Measurements from ENCODE around the gene DNAJC5G.

Gene DNAJC5G

GRCh38 chr2:27275211-27276150 lies at the start of gene DNAJC5G:
Gene DNAJC5G, plus strand, starts transcription at chr2:27275433. Its CDS starts 1,296 bp downstream, at chr2:27276729.
- H3K27me3 ChIP-seq, result peaks cover 0 to 25% of the 10 kb centered on the region in 2 donors
- H3K36me3 ChIP-seq, result no peaks in the 10 kb centered on the region
- no peak within 1 kb of the TSS for H3K4me3 ChIP-seq
- no peak within 1 kb of the TSS for H3K27ac ChIP-seq
- DNase-seq, result no peak
- peaks cover 0 to 2% (median 0%) of the 10 kb centered on the region in 4 donors for H3K4me1 ChIP-seq
- intact Hi-C loops (cut with DNase I; ENCODE audit: low total_unique reads), result no loop called here
- no peaks in the 10 kb centered on the region for H3K9me3 ChIP-seq
- TF ChIP-seq, protein P1, sequence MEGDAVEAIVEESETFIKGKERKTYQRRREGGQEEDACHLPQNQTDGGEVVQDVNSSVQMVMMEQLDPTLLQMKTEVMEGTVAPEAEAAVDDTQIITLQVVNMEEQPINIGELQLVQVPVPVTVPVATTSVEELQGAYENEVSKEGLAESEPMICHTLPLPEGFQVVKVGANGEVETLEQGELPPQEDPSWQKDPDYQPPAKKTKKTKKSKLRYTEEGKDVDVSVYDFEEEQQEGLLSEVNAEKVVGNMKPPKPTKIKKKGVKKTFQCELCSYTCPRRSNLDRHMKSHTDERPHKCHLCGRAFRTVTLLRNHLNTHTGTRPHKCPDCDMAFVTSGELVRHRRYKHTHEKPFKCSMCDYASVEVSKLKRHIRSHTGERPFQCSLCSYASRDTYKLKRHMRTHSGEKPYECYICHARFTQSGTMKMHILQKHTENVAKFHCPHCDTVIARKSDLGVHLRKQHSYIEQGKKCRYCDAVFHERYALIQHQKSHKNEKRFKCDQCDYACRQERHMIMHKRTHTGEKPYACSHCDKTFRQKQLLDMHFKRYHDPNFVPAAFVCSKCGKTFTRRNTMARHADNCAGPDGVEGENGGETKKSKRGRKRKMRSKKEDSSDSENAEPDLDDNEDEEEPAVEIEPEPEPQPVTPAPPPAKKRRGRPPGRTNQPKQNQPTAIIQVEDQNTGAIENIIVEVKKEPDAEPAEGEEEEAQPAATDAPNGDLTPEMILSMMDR (IDR thresholded peaks at IDR 0.05), result no peak

GRCh38 chr2:27225526-27225925 lies 49.7 kb upstream of the DNAJC5G start:
- Histone ChIP-seq H3K36me3 (peaks cover 68 to 97% (median 75%) of the 10 kb centered on the region in 3 donors), H3K4me3 (no peak overlapping the region), H3K9me3 (no peaks in the 10 kb centered on the region), H3K4me1 (no peaks in the 10 kb centered on the region), H3K27ac (no peak overlapping the region), H3K27me3 (no peaks in the 10 kb centered on the region)
- TF ChIP-seq, protein P1 (IDR thresholded peaks at IDR 0.05), result no peak
- DNase-seq, result no peak
- intact Hi-C loops (cut with DNase I; ENCODE audit: low total_unique reads), result no loop called here

- Histone ChIP-seq H3K27me3 (no peaks in the 10 kb centered on the region), H3K27ac (no peak overlapping the region), H3K4me1 (no peaks in the 10 kb centered on the region), H3K4me3 (no peak overlapping the region), H3K9me3 (no peaks in the 10 kb centered on the region), H3K36me3 (peaks cover 80 to 100% (median 84%) of the 10 kb centered on the region in 3 donors)
- intact Hi-C loops (cut with DNase I; ENCODE audit: low total_unique reads), result no loop called here
- DNase-seq, result no peak
- TF ChIP-seq, protein P1 (IDR thresholded peaks at IDR 0.05), result no peak
Measured at GRCh38 chr2:27227501-27227900, 47.7 kb upstream of the DNAJC5G start.

DNA sequence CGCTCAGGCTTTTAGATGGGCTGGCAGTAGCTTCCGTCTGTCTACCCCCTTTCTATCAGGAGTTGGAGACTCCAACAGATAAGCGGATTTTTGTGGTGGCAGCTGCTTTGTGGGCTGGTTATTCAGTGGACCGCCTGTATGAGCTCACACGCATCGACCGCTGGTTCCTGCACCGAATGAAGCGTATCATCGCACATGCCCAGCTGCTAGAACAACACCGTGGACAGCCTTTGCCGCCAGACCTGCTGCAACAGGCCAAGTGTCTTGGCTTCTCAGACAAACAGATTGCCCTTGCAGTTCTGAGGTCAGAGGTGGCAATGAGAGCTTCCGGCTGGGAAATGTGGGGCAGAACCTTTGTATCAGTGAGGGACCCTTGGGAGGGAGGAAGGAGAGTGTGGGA lies 43.3 kb upstream of the DNAJC5G start:
- no peaks in the 10 kb centered on the region for H3K4me1 ChIP-seq
- H3K36me3 ChIP-seq, result peaks cover 86 to 100% (median 88%) of the 10 kb centered on the region in 3 donors
- TF ChIP-seq, protein P1 (IDR thresholded peaks at IDR 0.05), result no peak
- H3K27ac ChIP-seq, result no peak overlapping the region
- no peaks in the 10 kb centered on the region for H3K27me3 ChIP-seq
- no peaks in the 10 kb centered on the region for H3K9me3 ChIP-seq
- intact Hi-C loops (cut with DNase I; ENCODE audit: low total_unique reads), result no loop called here
- no peak for DNase-seq
- no peak overlapping the region for H3K4me3 ChIP-seq

DNA sequence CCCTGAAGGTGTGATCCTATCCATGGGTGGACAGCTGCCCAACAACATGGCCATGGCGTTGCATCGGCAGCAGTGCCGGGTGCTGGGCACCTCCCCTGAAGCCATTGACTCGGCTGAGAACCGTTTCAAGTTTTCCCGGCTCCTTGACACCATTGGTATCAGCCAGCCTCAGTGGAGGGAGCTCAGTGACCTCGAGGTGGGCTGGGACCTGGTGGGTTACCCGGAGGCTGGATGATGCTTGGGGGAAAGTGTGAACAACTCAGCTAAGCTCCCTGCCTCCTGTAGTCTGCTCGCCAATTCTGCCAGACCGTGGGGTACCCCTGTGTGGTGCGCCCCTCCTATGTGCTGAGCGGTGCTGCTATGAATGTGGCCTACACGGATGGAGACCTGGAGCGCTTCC lies 41.9 kb upstream of the DNAJC5G start:
- Histone ChIP-seq H3K27me3 (no peaks in the 10 kb centered on the region), H3K36me3 (peaks cover 88 to 100% (median 90%) of the 10 kb centered on the region in 3 donors), H3K9me3 (no peaks in the 10 kb centered on the region), H3K4me1 (no peaks in the 10 kb centered on the region), H3K4me3 (no peak overlapping the region), H3K27ac (no peak overlapping the region)
- intact Hi-C loops (cut with DNase I; ENCODE audit: low total_unique reads), result no loop called here
- TF ChIP-seq, protein P1 (IDR thresholded peaks at IDR 0.05), result no peak
- no peak for DNase-seq
